IPS DF 6.9 (cell line): ENCODE data around the gene CCDC167.

ENCODE experiments used
- DNase-seq: peaks from one replicate; pipeline ENCODE4 v3.0.0-alpha.2; 2013; ENCODE audit warnings: low read depth, low spot score
- H3K27ac ChIP-seq: one replicate; pipeline ENCODE4 v1.5.1; 2013; ENCODE audit warnings: low read length, control low read depth
- H3K27me3 ChIP-seq: 2 replicates; pipeline ENCODE4 v1.6.1; 2013; ENCODE audit warnings: mild to moderate bottlenecking, low read length; ENCODE audit not compliant: control insufficient read depth, insufficient read depth
- H3K36me3 ChIP-seq: 2 replicates; pipeline ENCODE4 v1.6.1; 2013; ENCODE audit warnings: low read length; ENCODE audit not compliant: control insufficient read depth, insufficient read depth
- H3K4me1 ChIP-seq: 2 replicates; pipeline ENCODE4 v1.6.1; 2013; ENCODE audit warnings: low read length; ENCODE audit not compliant: control insufficient read depth, insufficient read depth
- H3K4me3 ChIP-seq: 2 replicates; pipeline ENCODE4 v1.5.1; 2013; ENCODE audit warnings: mild to moderate bottlenecking, low read length
- H3K9me3 ChIP-seq: 2 replicates; pipeline ENCODE4 v1.6.1; 2013; ENCODE audit warnings: low read length, inconsistent platforms; ENCODE audit not compliant: control insufficient read depth, insufficient read depth
- WGBS: extraction: QIAGEN DNeasy Blood & Tissue Kit; methylation state at CpG from one replicate; pipeline ENCODE4 v1.1.7; 2013; ENCODE audit warnings: mixed read lengths, missing lambda C conversion rate; ENCODE audit not compliant: insufficient read length, insufficient coverage; 5-methylcytosine and 5-hydroxymethylcytosine counted together

CCDC167 gene

GRCh38 chr6:37499433-37500293 lies at the start of gene CCDC167:
TSS of gene CCDC167 (minus strand) at chr6:37499893. CDS start at chr6:37499863, 30 bp downstream.
- Histone ChIP-seq H3K27me3 (no peaks in the 10 kb centered on the region), H3K4me1 (no peaks in the 10 kb centered on the region; the same call in 1 of the 2 replicates), H3K4me3 (peak within 1 kb of the TSS; percentile 48; the same call in 1 of the 2 replicates), H3K27ac (no peak within 1 kb of the TSS), H3K9me3 (no peaks in the 10 kb centered on the region), H3K36me3 (no peaks in the 10 kb centered on the region)
- peak; percentile 99 for DNase-seq
- WGBS: no CpG with 5 or more reads among the region's 38 CpGs

- no peak overlapping the region for H3K4me3 ChIP-seq
- no peaks in the 10 kb centered on the region for H3K36me3 ChIP-seq
- no CpG with 5 or more reads among the region's 7 CpGs for whole genome bisulfite sequencing
- DNase-seq: no peak
- H3K27ac ChIP-seq: no peak overlapping the region
- peaks cover 4% of the 10 kb centered on the region; the same call in 1 of the 2 replicates for H3K4me1 ChIP-seq
- no peaks in the 10 kb centered on the region for H3K9me3 ChIP-seq
- no peaks in the 10 kb centered on the region for H3K27me3 ChIP-seq
Measured at GRCh38 chr6:37549154-37549553, 49.5 kb upstream of the CCDC167 start.

DNA sequence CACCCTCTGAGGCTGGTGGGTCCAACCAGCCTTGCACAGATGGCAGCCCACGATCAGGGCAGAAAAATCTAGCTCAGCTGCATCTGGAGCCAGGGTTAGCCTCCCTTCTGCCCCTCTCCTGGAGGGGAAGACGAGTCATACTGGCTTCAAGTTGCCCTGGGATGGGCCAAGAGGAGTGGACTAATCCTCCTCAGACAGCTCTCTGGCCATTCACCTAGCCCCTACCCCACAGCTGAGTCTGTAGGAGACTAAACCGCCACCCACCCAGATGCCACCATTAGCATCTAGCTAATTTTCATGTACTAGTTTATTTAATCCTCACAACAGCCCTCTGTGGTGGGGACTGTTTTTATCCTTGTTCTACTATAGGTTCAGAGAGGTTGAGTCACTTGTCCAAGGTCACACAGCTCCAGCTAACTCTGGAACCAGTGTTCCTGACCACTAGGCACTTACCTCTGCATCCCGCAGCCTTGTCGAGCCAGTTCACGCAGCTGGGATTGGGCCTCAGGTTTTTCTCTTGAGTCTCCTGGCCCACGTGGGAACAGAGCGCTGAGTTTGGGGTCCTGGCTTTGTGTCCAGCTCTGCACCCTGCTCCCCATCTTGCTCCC lies 48.5 kb upstream of the CCDC167 start:
- WGBS: no CpG with 5 or more reads among the region's 8 CpGs
- Histone ChIP-seq H3K4me3 (no peak overlapping the region), H3K9me3 (no peaks in the 10 kb centered on the region), H3K4me1 (peaks cover 4% of the 10 kb centered on the region; the same call in 1 of the 2 replicates), H3K27me3 (no peaks in the 10 kb centered on the region), H3K27ac (no peak overlapping the region), H3K36me3 (no peaks in the 10 kb centered on the region)
- no peak for DNase-seq

DNA sequence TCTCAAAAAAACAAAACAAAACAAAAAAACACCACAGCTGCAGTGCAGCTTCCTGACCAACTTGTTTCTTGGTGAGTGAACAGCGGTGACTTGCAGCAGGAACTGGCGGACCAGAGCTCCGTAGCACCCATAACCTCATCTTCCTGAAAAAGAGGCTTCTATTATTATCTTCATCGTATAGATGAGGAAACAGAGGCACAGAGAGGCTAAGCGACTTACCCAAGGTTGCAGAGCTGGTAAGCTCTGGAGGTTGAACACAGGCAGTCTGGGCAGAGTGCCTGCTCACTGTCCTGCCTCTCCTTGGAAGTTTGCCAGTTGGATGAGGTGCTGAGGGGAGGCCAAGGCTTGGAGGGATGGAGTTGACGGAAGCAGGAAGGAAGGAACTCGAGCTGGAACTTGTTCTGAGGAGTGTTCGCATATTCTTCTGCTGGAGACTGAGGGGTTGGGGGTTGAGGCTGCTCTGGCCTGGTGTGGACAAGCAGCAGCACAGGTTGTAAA lies 47.9 kb upstream of the CCDC167 start:
- WGBS: no CpG with 5 or more reads among the region's 8 CpGs
- peaks cover 4% of the 10 kb centered on the region; the same call in 1 of the 2 replicates for H3K4me1 ChIP-seq
- H3K9me3 ChIP-seq: no peaks in the 10 kb centered on the region
- no peak overlapping the region for H3K4me3 ChIP-seq
- no peaks in the 10 kb centered on the region for H3K36me3 ChIP-seq
- H3K27me3 ChIP-seq: no peaks in the 10 kb centered on the region
- no peak overlapping the region for H3K27ac ChIP-seq
- no peak for DNase-seq

- no peak overlapping the region for H3K27ac ChIP-seq
Measured at GRCh38 chr6:37546141-37546871, 46.6 kb upstream of the CCDC167 start.

GRCh38 chr6:37544530-37544929 lies 44.8 kb upstream of the CCDC167 start:
- Histone ChIP-seq H3K36me3 (no peaks in the 10 kb centered on the region), H3K27me3 (no peaks in the 10 kb centered on the region), H3K4me3 (no peak overlapping the region), H3K27ac (no peak overlapping the region), H3K4me1 (peaks cover 4% of the 10 kb centered on the region; the same call in 1 of the 2 replicates), H3K9me3 (no peaks in the 10 kb centered on the region)
- WGBS: no CpG with 5 or more reads among the region's 5 CpGs
- no peak for DNase-seq

More at GRCh38 chr6:37546141-37546871, 46.6 kb upstream of the CCDC167 start:
- WGBS: no CpG with 5 or more reads among the region's 9 CpGs
- Histone ChIP-seq H3K9me3 (no peaks in the 10 kb centered on the region), H3K4me1 (peaks cover 4% of the 10 kb centered on the region; the same call in 1 of the 2 replicates), H3K4me3 (no peak overlapping the region), H3K36me3 (no peaks in the 10 kb centered on the region), H3K27me3 (no peaks in the 10 kb centered on the region)
- no peak for DNase-seq

DNA sequence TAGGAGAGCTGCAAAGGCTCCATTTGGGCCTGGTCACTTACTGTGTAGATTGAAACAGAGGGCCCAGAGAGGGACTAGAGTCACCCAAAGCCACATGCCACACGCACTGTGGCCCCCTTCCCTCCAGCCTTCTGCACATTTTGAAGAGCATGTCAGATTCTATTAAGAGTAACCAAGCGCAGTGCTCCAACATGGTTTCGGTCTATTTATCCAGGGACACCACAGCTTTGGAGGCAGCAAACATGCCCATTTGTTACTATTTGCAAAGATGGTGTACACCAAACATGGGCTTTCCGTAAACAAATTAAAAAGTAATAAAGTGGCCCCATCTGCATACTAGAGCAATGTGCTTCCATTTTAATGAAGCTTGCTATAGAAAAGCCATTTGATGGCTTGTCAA lies 43.7 kb upstream of the CCDC167 start:
- Histone ChIP-seq H3K27me3 (peaks cover under 1% of the 10 kb centered on the region; the same call in 1 of the 2 replicates), H3K9me3 (no peaks in the 10 kb centered on the region), H3K4me3 (no peak overlapping the region), H3K36me3 (no peaks in the 10 kb centered on the region), H3K4me1 (peaks cover 4% of the 10 kb centered on the region; the same call in 1 of the 2 replicates), H3K27ac (no peak overlapping the region)
- DNase-seq: no peak
- no CpG with 5 or more reads among the region's 4 CpGs for WGBS

DNA sequence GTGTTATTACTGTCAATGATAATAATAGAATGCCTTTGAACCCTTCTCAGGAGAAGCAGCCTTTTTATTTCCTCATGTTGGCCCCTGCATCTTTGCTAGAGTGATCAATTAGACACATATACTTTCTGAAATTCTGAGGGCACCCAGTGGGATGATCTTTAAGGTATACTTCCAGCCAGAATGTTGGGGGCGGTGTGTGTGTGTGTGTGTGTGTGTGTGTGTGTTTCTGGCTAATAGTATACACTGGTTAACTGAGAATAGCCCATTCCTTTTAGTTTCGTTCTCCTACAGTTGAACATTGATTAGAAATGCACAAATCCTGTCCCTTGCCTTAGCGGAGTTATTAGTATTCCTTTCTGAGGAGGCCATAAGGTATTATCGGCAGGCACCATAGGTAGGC lies 41.7 kb upstream of the CCDC167 start:
- Histone ChIP-seq H3K27me3 (peaks cover 17% of the 10 kb centered on the region), H3K4me1 (peaks cover 8% of the 10 kb centered on the region), H3K9me3 (no peaks in the 10 kb centered on the region), H3K27ac (no peak overlapping the region), H3K4me3 (no peak overlapping the region), H3K36me3 (no peaks in the 10 kb centered on the region)
- no CpG with 5 or more reads among the region's 4 CpGs for WGBS
- no peak for DNase-seq

GRCh38 chr6:37540390-37540789 lies 40.7 kb upstream of the CCDC167 start:
- WGBS: no CpG with 5 or more reads among the region's 4 CpGs

GRCh38 chr6:37540029-37540352 lies 40.3 kb upstream of the CCDC167 start:
- no CpG with 5 or more reads among the region's 4 CpGs for WGBS
- peaks cover 29% of the 10 kb centered on the region for H3K27me3 ChIP-seq
- H3K4me1 ChIP-seq: peaks cover 4% of the 10 kb centered on the region; the same call in 1 of the 2 replicates
- H3K27ac ChIP-seq: no peak overlapping the region
- H3K9me3 ChIP-seq: no peaks in the 10 kb centered on the region
- H3K4me3 ChIP-seq: no peak overlapping the region
- DNase-seq: no peak
- H3K36me3 ChIP-seq: no peaks in the 10 kb centered on the region

More at GRCh38 chr6:37540390-37540789, 40.7 kb upstream of the CCDC167 start:
- Histone ChIP-seq H3K4me3 (no peak overlapping the region), H3K36me3 (no peaks in the 10 kb centered on the region), H3K4me1 (peaks cover 4% of the 10 kb centered on the region; the same call in 1 of the 2 replicates), H3K27ac (no peak overlapping the region), H3K9me3 (no peaks in the 10 kb centered on the region), H3K27me3 (peaks cover 25% of the 10 kb centered on the region)
- DNase-seq: no peak
